Measurements from ENCODE around the gene CHAD.

DNA sequence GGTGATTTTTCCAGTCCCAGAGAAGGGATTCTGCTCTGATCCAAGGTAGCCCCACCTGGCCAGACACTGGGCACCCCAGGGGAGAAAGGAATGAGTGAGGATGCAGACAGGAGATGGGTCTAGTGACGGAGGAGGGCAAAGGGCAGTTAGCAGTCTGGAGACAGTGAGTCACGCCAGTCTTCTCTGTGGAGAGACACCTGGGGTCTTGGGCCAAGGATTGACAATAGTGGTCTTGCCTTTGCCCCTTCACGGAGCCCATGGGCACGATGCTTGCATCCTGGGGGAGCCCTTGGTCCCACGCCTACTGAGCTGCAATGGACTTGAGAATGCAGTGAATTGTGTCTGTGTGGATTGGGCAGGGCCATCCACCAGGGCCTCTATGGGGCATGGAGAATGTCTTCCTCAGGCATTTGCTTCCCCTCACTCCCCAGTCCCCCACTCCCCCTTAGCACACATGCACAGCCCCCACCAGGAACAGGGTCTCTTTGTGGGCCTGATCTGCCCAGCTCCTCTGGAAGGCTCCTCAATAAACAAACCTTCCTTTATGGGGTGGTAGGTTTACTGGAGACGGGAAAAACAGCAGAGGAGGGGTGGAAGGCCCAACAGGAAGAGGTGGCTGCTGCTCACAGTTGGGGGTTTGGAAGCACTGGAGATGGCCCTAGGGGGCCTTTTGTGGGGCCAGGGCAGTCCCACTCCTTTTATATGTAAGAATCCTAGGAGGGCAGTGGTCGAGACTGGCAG is 1.4 kb downstream of the CHAD start:
- TF ChIP-seq, protein P1, sequence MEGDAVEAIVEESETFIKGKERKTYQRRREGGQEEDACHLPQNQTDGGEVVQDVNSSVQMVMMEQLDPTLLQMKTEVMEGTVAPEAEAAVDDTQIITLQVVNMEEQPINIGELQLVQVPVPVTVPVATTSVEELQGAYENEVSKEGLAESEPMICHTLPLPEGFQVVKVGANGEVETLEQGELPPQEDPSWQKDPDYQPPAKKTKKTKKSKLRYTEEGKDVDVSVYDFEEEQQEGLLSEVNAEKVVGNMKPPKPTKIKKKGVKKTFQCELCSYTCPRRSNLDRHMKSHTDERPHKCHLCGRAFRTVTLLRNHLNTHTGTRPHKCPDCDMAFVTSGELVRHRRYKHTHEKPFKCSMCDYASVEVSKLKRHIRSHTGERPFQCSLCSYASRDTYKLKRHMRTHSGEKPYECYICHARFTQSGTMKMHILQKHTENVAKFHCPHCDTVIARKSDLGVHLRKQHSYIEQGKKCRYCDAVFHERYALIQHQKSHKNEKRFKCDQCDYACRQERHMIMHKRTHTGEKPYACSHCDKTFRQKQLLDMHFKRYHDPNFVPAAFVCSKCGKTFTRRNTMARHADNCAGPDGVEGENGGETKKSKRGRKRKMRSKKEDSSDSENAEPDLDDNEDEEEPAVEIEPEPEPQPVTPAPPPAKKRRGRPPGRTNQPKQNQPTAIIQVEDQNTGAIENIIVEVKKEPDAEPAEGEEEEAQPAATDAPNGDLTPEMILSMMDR (IDR thresholded peaks at IDR 0.05; ENCODE audit: low read length) = no peak
- no peak for TF ChIP-seq EZH2 (optimal IDR thresholded peaks at IDR 0.05; ENCODE audit: low read depth, low read length)
- no peak for TF ChIP-seq EZH2phosphoT487 (IDR thresholded peaks at IDR 0.05; ENCODE audit: low read length)
